ENCODE results near the gene NUP210. TPM values are rescaled to one million over a fixed set of nuclear protein-coding genes. Genes with fewer than 3 reads are reported as not detected.

The NUP210 gene
- total RNA-seq, 1 experiment from 2014 or later: 11.4 TPM

DNA sequence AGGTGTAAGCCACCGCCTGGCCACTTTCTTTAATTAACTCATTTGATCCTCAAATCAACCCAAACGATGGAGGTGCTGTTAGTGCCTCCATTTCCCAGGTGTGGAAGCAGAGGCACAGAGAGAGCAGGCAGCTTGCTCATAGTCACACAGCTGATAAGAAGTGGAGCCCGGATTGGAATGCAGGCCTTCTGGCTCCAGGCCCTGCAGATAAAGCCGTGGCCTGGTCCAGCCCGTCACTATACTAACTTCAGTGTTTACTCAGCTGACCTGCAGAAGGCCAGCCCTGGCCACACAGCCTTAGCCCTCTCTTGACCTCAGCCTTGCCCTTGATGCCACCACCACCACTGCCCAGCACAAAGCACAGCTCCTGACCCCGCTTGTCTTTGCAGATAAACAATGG, 116.7 kb downstream of the NUP210 start:
- intact Hi-C loops (cut with micrococcal nuclease; ENCODE audit: unreplicated experiment): no loop called here
- CTCF ChIA-PET: no interaction called here
- BruUV-seq (replicated peaks): no TSS peak

DNA sequence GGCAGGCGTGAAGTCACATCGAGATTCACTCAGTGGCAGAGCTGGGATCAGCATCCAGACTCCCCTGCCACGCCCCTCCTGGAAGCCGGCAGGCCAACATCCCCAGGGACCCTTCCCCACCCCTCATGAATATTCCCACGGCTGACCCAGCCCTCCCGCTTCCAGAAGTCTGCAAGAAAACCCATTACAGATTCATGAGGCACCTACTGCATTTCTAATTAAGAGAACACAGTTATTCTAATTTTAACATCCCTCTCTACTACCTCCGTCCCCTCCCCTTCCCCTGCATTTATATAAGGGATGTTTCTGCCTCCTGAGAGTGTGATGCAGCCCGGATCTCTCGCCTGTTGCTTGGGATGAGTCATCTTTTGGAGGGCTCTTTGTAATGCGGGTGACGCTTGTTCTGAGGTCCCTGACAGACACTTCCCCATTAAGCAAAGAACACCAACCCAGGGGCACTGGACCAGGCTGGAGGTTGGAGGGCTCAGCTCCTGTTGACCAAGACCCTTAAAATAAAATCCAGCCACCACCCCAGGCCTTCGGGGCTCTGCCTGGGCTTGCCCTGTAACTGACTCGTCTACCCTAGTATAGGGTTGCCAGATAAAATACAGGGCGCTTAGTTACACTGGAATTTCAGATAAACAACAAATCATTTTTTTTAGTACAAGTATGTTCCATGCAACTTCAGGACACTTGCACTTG, 118.7 kb downstream of the NUP210 start:
- Histone ChIP-seq H3K27ac (ENCODE audit: low read depth, low read length, poor library complexity, severe bottlenecking) (no peak overlapping the region), H3K36me3 (ENCODE audit: insufficient read depth, low read length, poor library complexity, severe bottlenecking) (no peaks in the 10 kb centered on the region), H3K4me3 (ENCODE audit: low read depth, low read length, poor library complexity, severe bottlenecking) (no peak overlapping the region), H3K9me3 (ENCODE audit: low read depth, low read length, poor library complexity, severe bottlenecking) (no peaks in the 10 kb centered on the region), H3K27me3 (replicated peaks; ENCODE audit: insufficient read depth, low read depth, low read length, poor library complexity) (no peaks in the 10 kb centered on the region), H3K4me1 (ENCODE audit: insufficient read depth, low read length, poor library complexity, severe bottlenecking) (no peaks in the 10 kb centered on the region)
- POLR2A ChIA-PET (ENCODE audit: low non-redundant PET): no interaction called here
- intact Hi-C loops (cut with micrococcal nuclease; ENCODE audit: unreplicated experiment): no loop called here
- DNase-seq (ENCODE audit: low spot score): peak; percentile 63
- CTCF ChIA-PET: no interaction called here
- TF ChIP-seq, protein P1, sequence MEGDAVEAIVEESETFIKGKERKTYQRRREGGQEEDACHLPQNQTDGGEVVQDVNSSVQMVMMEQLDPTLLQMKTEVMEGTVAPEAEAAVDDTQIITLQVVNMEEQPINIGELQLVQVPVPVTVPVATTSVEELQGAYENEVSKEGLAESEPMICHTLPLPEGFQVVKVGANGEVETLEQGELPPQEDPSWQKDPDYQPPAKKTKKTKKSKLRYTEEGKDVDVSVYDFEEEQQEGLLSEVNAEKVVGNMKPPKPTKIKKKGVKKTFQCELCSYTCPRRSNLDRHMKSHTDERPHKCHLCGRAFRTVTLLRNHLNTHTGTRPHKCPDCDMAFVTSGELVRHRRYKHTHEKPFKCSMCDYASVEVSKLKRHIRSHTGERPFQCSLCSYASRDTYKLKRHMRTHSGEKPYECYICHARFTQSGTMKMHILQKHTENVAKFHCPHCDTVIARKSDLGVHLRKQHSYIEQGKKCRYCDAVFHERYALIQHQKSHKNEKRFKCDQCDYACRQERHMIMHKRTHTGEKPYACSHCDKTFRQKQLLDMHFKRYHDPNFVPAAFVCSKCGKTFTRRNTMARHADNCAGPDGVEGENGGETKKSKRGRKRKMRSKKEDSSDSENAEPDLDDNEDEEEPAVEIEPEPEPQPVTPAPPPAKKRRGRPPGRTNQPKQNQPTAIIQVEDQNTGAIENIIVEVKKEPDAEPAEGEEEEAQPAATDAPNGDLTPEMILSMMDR (conservative IDR thresholded peaks at IDR 0.05; ENCODE audit: low read depth, low read length): no peak
- TF ChIP-seq EZH2 (IDR thresholded peaks at IDR 0.05; ENCODE audit: borderline replicate concordance, low read depth, low read length, poor library complexity, severe bottlenecking): no peak
- no TSS peak for BruUV-seq (replicated peaks)

More for the DNA sequence above, 116.7 kb downstream of the NUP210 start:
- TF ChIP-seq, protein P1 (conservative IDR thresholded peaks at IDR 0.05; ENCODE audit: low read depth, low read length): no peak
- TF ChIP-seq EZH2 (IDR thresholded peaks at IDR 0.05; ENCODE audit: borderline replicate concordance, low read depth, low read length, poor library complexity, severe bottlenecking): no peak
- DNase-seq (ENCODE audit: low spot score): no peak
- H3K4me3 ChIP-seq (ENCODE audit: low read depth, low read length, poor library complexity, severe bottlenecking): no peak overlapping the region
- no peaks in the 10 kb centered on the region for H3K4me1 ChIP-seq (ENCODE audit: insufficient read depth, low read length, poor library complexity, severe bottlenecking)
- POLR2A ChIA-PET (ENCODE audit: low non-redundant PET): no interaction called here
- H3K9me3 ChIP-seq (ENCODE audit: low read depth, low read length, poor library complexity, severe bottlenecking): no peaks in the 10 kb centered on the region
- no peak overlapping the region for H3K27ac ChIP-seq (ENCODE audit: low read depth, low read length, poor library complexity, severe bottlenecking)
- H3K27me3 ChIP-seq (replicated peaks; ENCODE audit: insufficient read depth, low read depth, low read length, poor library complexity): no peaks in the 10 kb centered on the region
- H3K36me3 ChIP-seq (ENCODE audit: insufficient read depth, low read length, poor library complexity, severe bottlenecking): no peaks in the 10 kb centered on the region

DNA sequence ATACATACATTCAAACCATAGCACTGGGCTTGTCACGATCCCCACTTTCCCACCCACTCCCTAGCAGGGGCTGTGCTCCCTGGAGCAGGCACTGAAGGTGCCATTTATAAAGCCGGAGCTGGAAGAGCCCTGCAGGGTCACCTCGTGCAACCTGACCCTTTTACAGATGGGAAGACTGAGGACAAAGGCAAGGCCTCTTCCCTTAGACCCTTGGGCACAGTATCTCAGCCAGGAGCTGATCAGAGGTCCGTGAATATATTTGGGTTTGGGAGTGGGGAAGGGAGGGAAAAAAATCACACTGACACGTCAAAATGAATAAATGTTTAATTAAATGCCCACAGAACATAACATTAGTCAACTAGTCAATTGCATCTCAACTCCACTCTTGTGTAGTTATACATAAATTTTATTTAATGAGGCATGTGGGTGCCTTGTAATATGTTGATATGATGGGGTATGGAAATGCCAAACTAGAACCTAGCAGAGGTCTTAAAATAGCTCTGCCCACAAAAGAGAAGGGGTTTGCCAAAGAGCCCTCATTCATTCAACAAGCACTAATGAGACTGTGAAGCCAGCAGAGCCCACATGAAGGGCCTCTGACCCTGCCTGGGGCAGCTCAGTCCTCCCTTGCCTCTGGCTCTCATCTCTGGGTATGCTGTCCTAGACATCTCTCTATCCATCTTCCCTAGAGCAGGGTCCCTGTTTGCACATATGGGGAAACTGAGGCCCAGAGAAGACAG, 119.4 kb downstream of the NUP210 start:
- BruUV-seq (replicated peaks): no TSS peak
- H3K9me3 ChIP-seq (ENCODE audit: low read depth, low read length, poor library complexity, severe bottlenecking): no peaks in the 10 kb centered on the region
- no peaks in the 10 kb centered on the region for H3K27me3 ChIP-seq (replicated peaks; ENCODE audit: insufficient read depth, low read depth, low read length, poor library complexity)
- H3K4me3 ChIP-seq (ENCODE audit: low read depth, low read length, poor library complexity, severe bottlenecking): no peak overlapping the region
- no peaks in the 10 kb centered on the region for H3K4me1 ChIP-seq (ENCODE audit: insufficient read depth, low read length, poor library complexity, severe bottlenecking)
- CTCF ChIA-PET: no interaction called here
- no peak overlapping the region for H3K27ac ChIP-seq (ENCODE audit: low read depth, low read length, poor library complexity, severe bottlenecking)
- no peak for TF ChIP-seq EZH2 (IDR thresholded peaks at IDR 0.05; ENCODE audit: borderline replicate concordance, low read depth, low read length, poor library complexity, severe bottlenecking)
- TF ChIP-seq, protein P1 (conservative IDR thresholded peaks at IDR 0.05; ENCODE audit: low read depth, low read length): no peak
- no peak for DNase-seq (ENCODE audit: low spot score)
- intact Hi-C loops (cut with micrococcal nuclease; ENCODE audit: unreplicated experiment): no loop called here
- POLR2A ChIA-PET (ENCODE audit: low non-redundant PET): no interaction called here
- no peaks in the 10 kb centered on the region for H3K36me3 ChIP-seq (ENCODE audit: insufficient read depth, low read length, poor library complexity, severe bottlenecking)

Measured in A673 (cell line).